ENCODE measurements around the gene CELSR1.

Gene CELSR1

GRCh38 chr22:46357711-46358520 is 179.5 kb downstream of the CELSR1 start:
- no peak for DNase-seq

GRCh38 chr22:46356496-46357480 is 180.6 kb downstream of the CELSR1 start:
- no peak for DNase-seq

- no peak for DNase-seq
These were observed 181.4 kb downstream of the CELSR1 start for GRCh38 chr22:46355996-46356471.

GRCh38 chr22:46355369-46355995 is 181.9 kb downstream of the CELSR1 start:
- peak; percentile 5 to 40 (median 25) for DNase-seq

- DNase-seq: no peak
These were observed 182.5 kb downstream of the CELSR1 start for GRCh38 chr22:46354993-46355305.

- DNase-seq: no peak
These were observed 183.0 kb downstream of the CELSR1 start for GRCh38 chr22:46354176-46354992.

- DNase-seq: no peak
These were observed 183.8 kb downstream of the CELSR1 start for GRCh38 chr22:46353483-46354105.

- no peak for DNase-seq
These were observed 184.6 kb downstream of the CELSR1 start for GRCh38 chr22:46352691-46353386.

- DNase-seq: no peak
These were observed 185.1 kb downstream of the CELSR1 start for GRCh38 chr22:46352276-46352675.

GRCh38 chr22:46351767-46352166 is 185.7 kb downstream of the CELSR1 start:
- DNase-seq: no peak

- no peak for DNase-seq
These were observed 186.2 kb downstream of the CELSR1 start for GRCh38 chr22:46351131-46351735.

GRCh38 chr22:46350646-46351045 is 186.8 kb downstream of the CELSR1 start:
- DNase-seq: no peak

GRCh38 chr22:46350121-46350520 is 187.3 kb downstream of the CELSR1 start:
- no peak for DNase-seq

- no peak for DNase-seq
These were observed 187.7 kb downstream of the CELSR1 start for GRCh38 chr22:46349681-46350080.

- DNase-seq: no peak
These were observed 188.2 kb downstream of the CELSR1 start for GRCh38 chr22:46349238-46349637.

- DNase-seq: no peak
These were observed 189.2 kb downstream of the CELSR1 start for GRCh38 chr22:46348099-46348695.

- no peak for DNase-seq
These were observed 189.8 kb downstream of the CELSR1 start for GRCh38 chr22:46347646-46348045.

GRCh38 chr22:46346680-46347405 is 190.6 kb downstream of the CELSR1 start:
- DNase-seq: no peak

- no peak for DNase-seq
These were observed 196.7 kb downstream of the CELSR1 start for GRCh38 chr22:46340676-46341075.

- no peak for DNase-seq
These were observed 197.5 kb downstream of the CELSR1 start for GRCh38 chr22:46339956-46340355.

Measured in stimulated activated naive CD4-positive, alpha-beta T cell (primary cell).